ENCODE results near the gene OR2A5.
"Not testable (repeated sequence)": the region's sequence is repeated elsewhere in the genome, so short reads cannot be mapped to it uniquely, and the experiment has no call there.

Gene OR2A5

GRCh38 chr7:144048648-144049047 lies at the start of gene OR2A5:
Gene OR2A5, plus strand, starts transcription at chr7:144048948. Its CDS starts 1,454 bp downstream, at chr7:144050402.
- DNase-seq (ENCODE audit: low read depth), result no peak
- H3K4me3 ChIP-seq (ENCODE audit: low read depth, low read length), result no peak within 1 kb of the TSS

- no peak within 1 kb of the TSS for H3K4me3 ChIP-seq (ENCODE audit: low read depth, low read length)
- DNase-seq (ENCODE audit: low read depth), result no peak
These were observed 48.7 kb upstream of the OR2A5 start, which contains the start of gene OR6B1 for GRCh38 chr7:144000020-144000419. Gene OR6B1, plus strand, starts transcription at chr7:144000320. Its CDS starts 3,677 bp downstream, at chr7:144003997.

- no peak overlapping the region for H3K4me3 ChIP-seq (ENCODE audit: low read depth, low read length)
- no peak for DNase-seq (ENCODE audit: low read depth)
These were observed 47.2 kb upstream of the OR2A5 start for GRCh38 chr7:144001543-144001942.

DNA sequence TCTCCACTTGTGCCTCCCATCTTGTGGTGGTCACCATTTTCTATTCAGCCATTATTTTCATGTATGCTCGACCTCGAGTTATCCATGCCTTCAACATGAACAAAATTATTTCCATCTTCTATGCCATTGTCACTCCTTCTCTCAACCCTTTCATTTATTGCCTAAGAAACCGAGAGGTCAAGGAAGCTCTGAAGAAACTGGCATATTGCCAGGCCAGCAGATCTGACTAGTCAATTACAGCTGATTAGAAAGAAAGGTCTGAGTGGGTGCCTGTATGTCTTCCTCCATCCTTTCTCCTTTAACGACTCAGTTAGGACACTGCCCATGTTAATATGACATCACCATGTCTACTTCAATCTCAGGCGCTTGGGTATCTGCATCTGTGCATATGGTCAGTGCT lies 44.0 kb upstream of the OR2A5 start:
- H3K4me3 ChIP-seq (ENCODE audit: low read depth, low read length), result no peak overlapping the region
- no peak for DNase-seq (ENCODE audit: low read depth)

GRCh38 chr7:144006029-144006691 lies 42.6 kb upstream of the OR2A5 start:
- DNase-seq (ENCODE audit: low read depth), result no peak
- no peak overlapping the region for H3K4me3 ChIP-seq (ENCODE audit: low read depth, low read length)

DNA sequence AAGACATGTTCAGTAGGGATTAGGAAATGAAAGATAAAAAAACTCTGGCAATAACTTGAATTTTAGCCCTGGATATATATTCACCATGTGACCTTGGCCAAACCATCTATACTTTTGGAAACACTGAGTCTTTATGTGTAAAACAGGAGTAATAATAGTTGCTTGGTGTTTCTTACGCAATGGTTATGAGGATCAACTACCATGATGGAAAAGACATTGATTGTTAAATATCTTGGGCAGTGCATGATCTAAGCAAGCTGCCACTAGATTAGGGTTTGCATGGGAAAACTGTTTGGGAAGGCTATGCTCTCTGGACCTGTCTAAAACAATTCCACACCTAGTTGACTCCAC lies 42.1 kb upstream of the OR2A5 start:
- no peak overlapping the region for H3K4me3 ChIP-seq (ENCODE audit: low read depth, low read length)
- no peak for DNase-seq (ENCODE audit: low read depth)

- no peak for DNase-seq (ENCODE audit: low read depth)
These were observed 39.4 kb upstream of the OR2A5 start for GRCh38 chr7:144009361-144009760.

GRCh38 chr7:144010061-144010460 lies 38.7 kb upstream of the OR2A5 start:
- not testable (repeated sequence) for DNase-seq (ENCODE audit: low read depth); H3K4me3 ChIP-seq (ENCODE audit: low read depth, low read length)

More at GRCh38 chr7:144009361-144009760, 39.4 kb upstream of the OR2A5 start:
- H3K4me3 ChIP-seq (ENCODE audit: low read depth, low read length), result no peak overlapping the region

DNA sequence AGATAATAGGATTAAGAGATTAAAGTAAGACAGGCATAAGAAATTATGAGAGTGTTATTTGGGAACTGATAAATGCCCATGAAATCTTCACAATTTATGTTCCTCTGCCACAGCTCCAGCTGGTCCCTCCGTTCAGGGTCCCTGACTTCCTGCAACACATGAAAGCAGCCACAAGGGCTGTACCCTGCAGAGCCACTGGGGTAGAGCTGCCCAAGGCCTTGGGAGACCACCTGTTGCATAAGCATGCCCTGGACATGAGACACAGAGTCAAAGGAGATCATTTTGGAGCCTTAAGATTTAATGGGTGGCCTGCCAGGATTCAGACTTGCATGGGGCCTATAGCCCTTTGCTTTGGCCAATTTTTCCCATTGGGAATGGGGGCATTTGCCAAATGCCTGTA lies 37.9 kb upstream of the OR2A5 start:
- H3K4me3 ChIP-seq (ENCODE audit: low read depth, low read length); DNase-seq (ENCODE audit: low read depth): not testable (repeated sequence)

- H3K4me3 ChIP-seq (ENCODE audit: low read depth, low read length), result no peak overlapping the region
- no peak for DNase-seq (ENCODE audit: low read depth)
These were observed 37.1 kb upstream of the OR2A5 start for GRCh38 chr7:144011458-144012230.

DNA sequence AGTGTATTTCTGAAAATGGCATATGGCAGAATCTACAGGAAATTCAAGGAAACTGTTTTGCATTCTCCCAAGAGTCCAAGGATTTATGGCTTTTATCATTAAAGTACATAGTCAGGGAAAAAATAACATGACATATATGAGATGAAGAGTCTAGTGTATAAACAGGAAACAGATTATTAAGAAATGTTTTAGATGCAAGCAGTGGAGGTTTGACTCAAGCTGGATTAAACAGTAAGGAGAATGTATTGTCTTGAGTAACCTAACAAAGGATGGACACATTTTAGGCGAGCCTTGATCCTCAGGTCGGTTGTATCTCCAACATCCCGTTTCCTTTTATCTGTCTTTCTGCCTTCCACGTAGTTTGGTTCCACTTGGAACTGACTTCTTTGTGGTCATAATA lies 30.7 kb upstream of the OR2A5 start:
- no peak for DNase-seq (ENCODE audit: low read depth)

GRCh38 chr7:144019457-144019856 lies 29.3 kb upstream of the OR2A5 start:
- DNase-seq (ENCODE audit: low read depth), result peak; percentile 73
- H3K4me3 ChIP-seq (ENCODE audit: low read depth, low read length), result no peak overlapping the region

More for the DNA sequence above, 30.7 kb upstream of the OR2A5 start:
- no peak overlapping the region for H3K4me3 ChIP-seq (ENCODE audit: low read depth, low read length)

DNA sequence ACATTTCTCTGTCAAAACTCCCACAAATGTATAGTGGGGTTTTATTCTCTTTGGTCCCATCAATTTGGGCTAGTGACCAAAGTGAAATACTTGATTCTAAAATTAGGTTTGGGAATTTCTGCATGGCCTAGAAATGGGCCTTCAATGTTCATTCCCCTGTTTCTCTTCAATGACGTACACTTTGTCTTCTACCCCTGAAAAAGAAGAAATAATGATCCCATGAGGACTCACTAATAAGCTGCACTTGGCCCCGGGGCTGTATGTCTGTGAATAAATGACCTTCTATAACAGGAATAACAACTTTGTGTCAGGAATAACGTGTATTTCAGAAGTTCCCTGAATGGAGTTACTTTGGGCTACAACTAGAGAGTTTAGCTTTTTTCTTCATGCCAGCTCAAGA lies 28.4 kb upstream of the OR2A5 start:
- DNase-seq (ENCODE audit: low read depth), result no peak
- H3K4me3 ChIP-seq (ENCODE audit: low read depth, low read length), result no peak overlapping the region

- no peak overlapping the region for H3K4me3 ChIP-seq (ENCODE audit: low read depth, low read length)
- no peak for DNase-seq (ENCODE audit: low read depth)
These were observed 26.6 kb upstream of the OR2A5 start for GRCh38 chr7:144022169-144022568.

GRCh38 chr7:144023171-144023827 lies 25.4 kb upstream of the OR2A5 start:
- no peak overlapping the region for H3K4me3 ChIP-seq (ENCODE audit: low read depth, low read length)
- DNase-seq (ENCODE audit: low read depth), result no peak

DNA sequence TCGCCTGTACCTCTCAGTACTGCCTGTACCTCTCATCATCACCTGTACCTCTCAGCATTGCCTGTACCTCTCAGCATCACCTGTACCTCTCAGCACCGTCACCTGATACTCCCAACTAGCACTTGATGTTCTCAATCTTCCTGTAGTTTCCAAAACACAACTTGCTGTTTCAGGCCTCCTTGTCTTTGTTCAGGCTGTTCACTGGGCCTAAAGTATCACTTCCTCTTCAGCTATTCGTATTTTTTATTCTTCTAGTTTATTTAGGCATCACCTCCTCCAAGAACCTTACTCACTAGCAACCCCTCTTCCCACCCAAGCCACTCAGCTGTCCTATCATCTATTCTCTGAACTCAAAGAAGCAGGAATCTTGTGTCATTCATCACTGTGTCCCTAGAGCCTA lies 24.5 kb upstream of the OR2A5 start:
- no peak for DNase-seq (ENCODE audit: low read depth)
- H3K4me3 ChIP-seq (ENCODE audit: low read depth, low read length), result no peak overlapping the region

GRCh38 chr7:144026203-144026883 lies 22.4 kb upstream of the OR2A5 start:
- no peak overlapping the region for H3K4me3 ChIP-seq (ENCODE audit: low read depth, low read length)
- no peak for DNase-seq (ENCODE audit: low read depth)

- DNase-seq (ENCODE audit: low read depth), result peak; percentile 4
- no peak overlapping the region for H3K4me3 ChIP-seq (ENCODE audit: low read depth, low read length)
These were observed 21.7 kb upstream of the OR2A5 start for GRCh38 chr7:144027070-144027469.

DNA sequence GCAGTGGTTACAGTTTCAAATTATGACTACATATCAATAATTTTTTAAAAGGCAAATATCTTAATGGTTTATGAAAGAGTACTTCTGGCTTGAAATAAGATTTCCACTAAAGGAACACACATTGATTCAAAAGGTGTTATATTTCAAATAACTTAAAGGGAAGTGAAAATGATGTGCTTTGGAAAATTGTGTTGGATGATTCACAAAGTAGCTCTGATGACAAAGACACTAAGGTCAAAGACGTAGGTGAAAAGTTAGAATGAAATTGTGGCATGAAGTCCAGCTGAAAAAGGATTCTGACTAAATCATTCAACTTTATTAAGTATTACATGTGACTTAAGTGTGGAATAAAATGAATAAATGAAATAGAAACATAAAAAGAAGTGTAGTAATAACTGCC lies 20.8 kb upstream of the OR2A5 start:
- H3K4me3 ChIP-seq (ENCODE audit: low read depth, low read length), result no peak overlapping the region
- peak; percentile 8 for DNase-seq (ENCODE audit: low read depth)

DNA sequence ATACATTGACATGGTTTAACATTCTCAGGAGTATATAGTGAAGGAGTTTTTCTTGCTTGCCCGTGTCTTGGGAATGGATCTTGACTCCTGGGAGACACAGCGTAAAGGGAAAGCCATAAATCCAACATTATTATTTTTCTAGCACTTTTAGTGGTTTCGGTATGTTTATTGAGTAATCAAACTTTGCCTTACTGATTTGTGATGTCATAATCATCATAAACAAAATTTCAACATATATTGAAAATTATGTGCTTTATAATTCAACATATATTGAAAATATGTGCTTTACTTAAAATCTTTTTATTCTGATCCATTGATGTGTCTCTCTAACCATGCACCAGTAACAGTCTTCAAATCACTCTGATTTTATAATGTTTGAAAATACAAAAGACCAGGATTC lies 20.2 kb upstream of the OR2A5 start:
- no peak overlapping the region for H3K4me3 ChIP-seq (ENCODE audit: low read depth, low read length)

More for the DNA sequence above, 20.2 kb upstream of the OR2A5 start:
- no peak for DNase-seq (ENCODE audit: low read depth)

Data from skeletal muscle cell (primary cell).